Measurements from ENCODE around the gene RANBP10. TPM values are rescaled to one million over a fixed set of nuclear protein-coding genes. Genes with fewer than 3 reads are reported as not detected.
A peak's percentile ranks its signal among the peaks of the same experiment; 100 is the strongest.

RANBP10 gene
- total and polyA plus RNA-seq, 4 donors: 6.7 to 23.0 (median 14.3) TPM

DNA sequence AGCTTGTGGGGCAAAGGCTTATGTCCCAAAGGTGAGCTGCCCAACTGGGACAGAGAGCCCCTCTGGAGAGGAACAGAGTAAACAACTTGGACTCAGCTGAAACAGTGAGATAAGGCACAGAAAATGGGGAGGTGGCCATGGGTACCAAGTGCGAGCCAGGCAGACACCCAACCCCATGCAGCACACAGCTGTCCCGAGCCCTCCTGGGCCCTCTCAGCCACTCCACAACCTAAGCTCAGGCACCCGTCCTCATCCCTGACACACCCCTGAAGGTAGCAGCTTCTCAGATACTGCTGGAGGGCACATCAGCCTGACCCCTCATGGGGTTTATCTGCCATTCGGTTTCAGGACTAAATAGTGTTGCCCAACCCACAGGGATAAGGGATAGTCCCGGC, 82.5 kb downstream of the RANBP10 start:
- Histone ChIP-seq H3K9me3 (ENCODE audit: control insufficient read depth in 4 of 4, insufficient read depth in 3 of 4, low read length in 3 of 4) (no peaks in the 10 kb centered on the region), H3K27me3 (ENCODE audit: control insufficient read depth in 3 of 3, insufficient read depth in 3 of 3, low read length in 2 of 3) (no peaks in the 10 kb centered on the region), H3K27ac (ENCODE audit: low read depth in 1 of 2, low read length in 1 of 2) (no peak overlapping the region), H3K4me1 (ENCODE audit: control insufficient read depth in 5 of 5, insufficient read depth in 5 of 5, low read length in 5 of 5) (peaks cover 0 to 12% (median 0%) of the 10 kb centered on the region in 5 donors), H3K9ac (ENCODE audit: insufficient read depth in 1 of 2, low read length in 2 of 2) (no peak overlapping the region), H3K36me3 (ENCODE audit: control insufficient read depth in 4 of 4, insufficient read depth in 4 of 4, low read length in 4 of 4) (peaks cover 0 to 41% (median 25%) of the 10 kb centered on the region in 4 donors), H3K4me3 (no peak overlapping the region)
- TF ChIP-seq, protein P1, sequence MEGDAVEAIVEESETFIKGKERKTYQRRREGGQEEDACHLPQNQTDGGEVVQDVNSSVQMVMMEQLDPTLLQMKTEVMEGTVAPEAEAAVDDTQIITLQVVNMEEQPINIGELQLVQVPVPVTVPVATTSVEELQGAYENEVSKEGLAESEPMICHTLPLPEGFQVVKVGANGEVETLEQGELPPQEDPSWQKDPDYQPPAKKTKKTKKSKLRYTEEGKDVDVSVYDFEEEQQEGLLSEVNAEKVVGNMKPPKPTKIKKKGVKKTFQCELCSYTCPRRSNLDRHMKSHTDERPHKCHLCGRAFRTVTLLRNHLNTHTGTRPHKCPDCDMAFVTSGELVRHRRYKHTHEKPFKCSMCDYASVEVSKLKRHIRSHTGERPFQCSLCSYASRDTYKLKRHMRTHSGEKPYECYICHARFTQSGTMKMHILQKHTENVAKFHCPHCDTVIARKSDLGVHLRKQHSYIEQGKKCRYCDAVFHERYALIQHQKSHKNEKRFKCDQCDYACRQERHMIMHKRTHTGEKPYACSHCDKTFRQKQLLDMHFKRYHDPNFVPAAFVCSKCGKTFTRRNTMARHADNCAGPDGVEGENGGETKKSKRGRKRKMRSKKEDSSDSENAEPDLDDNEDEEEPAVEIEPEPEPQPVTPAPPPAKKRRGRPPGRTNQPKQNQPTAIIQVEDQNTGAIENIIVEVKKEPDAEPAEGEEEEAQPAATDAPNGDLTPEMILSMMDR (IDR thresholded peaks at IDR 0.05; ENCODE audit: control extremely low read depth, extremely low read depth): no peak
- no peak for DNase-seq
- 93 to 95% methylated on average over 5 of the region's 5 CpGs for WGBS, 2 donors
- ATAC-seq (ENCODE audit: insufficient read depth, low FRiP score): no peak

DNA sequence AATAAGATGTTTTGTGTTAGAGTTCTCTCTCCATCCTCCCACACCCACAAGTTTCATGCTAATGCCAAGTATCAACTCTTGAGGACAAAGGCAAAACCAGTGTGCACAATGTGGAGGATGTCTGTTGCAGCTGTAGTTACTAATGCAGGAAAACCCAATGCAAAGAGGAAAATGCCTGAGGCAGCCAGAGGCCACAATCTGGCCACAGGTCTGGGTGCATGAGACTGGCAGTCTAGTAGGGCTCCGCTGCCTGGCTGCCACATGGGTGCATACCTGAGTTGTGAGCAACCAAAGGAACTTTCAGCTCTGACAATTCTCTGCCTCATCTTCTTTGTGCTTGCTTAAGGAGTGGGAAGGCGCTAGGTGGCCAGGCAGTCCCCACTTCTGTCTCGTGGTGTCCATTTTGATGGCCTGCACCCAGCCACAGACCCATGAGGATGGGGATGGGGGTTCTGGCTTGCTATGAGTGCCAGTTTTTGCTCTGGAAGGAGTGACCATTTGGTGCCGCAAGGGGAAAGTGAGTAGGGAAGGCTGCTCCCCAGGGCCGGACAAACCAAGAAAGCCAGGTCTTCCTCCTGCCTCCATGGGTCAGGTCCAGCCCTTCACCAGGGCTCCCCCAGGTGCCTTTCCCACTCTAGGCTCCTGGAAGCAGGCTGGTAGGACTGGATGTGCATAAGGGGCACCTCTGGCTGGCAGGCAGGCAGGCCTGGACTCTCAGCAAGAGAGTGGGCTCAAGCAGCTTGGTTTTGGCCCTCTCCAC, 83.0 kb downstream of the RANBP10 start:
- no peak for DNase-seq
- peaks cover 0 to 35% (median 20%) of the 10 kb centered on the region in 4 donors for H3K36me3 ChIP-seq (ENCODE audit: control insufficient read depth in 4 of 4, insufficient read depth in 4 of 4, low read length in 4 of 4)

DNA sequence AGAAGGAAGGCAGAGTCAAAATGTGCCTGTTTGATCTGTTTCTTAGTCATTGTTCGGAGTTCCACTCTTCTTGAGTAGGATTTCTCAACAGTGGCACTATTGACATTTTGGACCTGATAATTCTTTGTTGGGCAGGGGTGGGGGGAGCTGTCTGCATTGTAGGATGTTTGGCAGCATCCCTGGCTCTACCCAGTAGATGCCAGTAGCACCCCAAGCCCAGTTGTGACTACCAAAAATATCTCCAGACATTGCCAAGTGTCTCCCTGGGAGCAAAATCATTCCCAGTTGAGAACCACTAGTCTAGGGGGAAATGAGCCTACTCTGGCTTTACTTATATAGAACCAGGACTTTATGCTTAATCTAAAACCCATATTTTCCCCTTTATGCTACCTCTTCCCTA, 86.1 kb downstream of the RANBP10 start:
- Histone ChIP-seq H3K4me1 (ENCODE audit: control insufficient read depth in 5 of 5, insufficient read depth in 5 of 5, low read length in 5 of 5) (peaks cover 0 to 23% (median 7%) of the 10 kb centered on the region in 5 donors), H3K36me3 (ENCODE audit: control insufficient read depth in 4 of 4, insufficient read depth in 4 of 4, low read length in 4 of 4) (peaks cover 0 to 12% (median 3%) of the 10 kb centered on the region in 4 donors), H3K9ac (ENCODE audit: insufficient read depth in 1 of 2, low read length in 2 of 2) (peak overlapping the region; percentile 37 to 90), H3K27ac (ENCODE audit: low read depth in 1 of 2, low read length in 1 of 2) (peak overlapping the region; percentile 94 to 95), H3K4me3 (no peak overlapping the region), H3K27me3 (ENCODE audit: control insufficient read depth in 3 of 3, insufficient read depth in 3 of 3, low read length in 2 of 3) (no peaks in the 10 kb centered on the region), H3K9me3 (ENCODE audit: control insufficient read depth in 4 of 4, insufficient read depth in 3 of 4, low read length in 3 of 4) (no peaks in the 10 kb centered on the region)
- WGBS, 2 donors: 30 to 40% methylated on average over 1 of the region's 1 CpG
- no peak for ATAC-seq (ENCODE audit: insufficient read depth, low FRiP score)
- no peak for DNase-seq
- TF ChIP-seq, protein P1 (IDR thresholded peaks at IDR 0.05; ENCODE audit: control extremely low read depth, extremely low read depth): no peak

More for the DNA sequence above, 83.0 kb downstream of the RANBP10 start:
- ATAC-seq (ENCODE audit: insufficient read depth, low FRiP score): no peak
- Histone ChIP-seq H3K4me3 (no peak overlapping the region), H3K9me3 (ENCODE audit: control insufficient read depth in 4 of 4, insufficient read depth in 3 of 4, low read length in 3 of 4) (no peaks in the 10 kb centered on the region), H3K9ac (ENCODE audit: insufficient read depth in 1 of 2, low read length in 2 of 2) (no peak overlapping the region), H3K27ac (ENCODE audit: low read depth in 1 of 2, low read length in 1 of 2) (no peak overlapping the region), H3K27me3 (ENCODE audit: control insufficient read depth in 3 of 3, insufficient read depth in 3 of 3, low read length in 2 of 3) (no peaks in the 10 kb centered on the region), H3K4me1 (ENCODE audit: control insufficient read depth in 5 of 5, insufficient read depth in 5 of 5, low read length in 5 of 5) (peaks cover 0 to 15% (median 2%) of the 10 kb centered on the region in 5 donors)
- TF ChIP-seq, protein P1 (IDR thresholded peaks at IDR 0.05; ENCODE audit: control extremely low read depth, extremely low read depth): no peak
- 95 to 96% methylated on average over 5 of the region's 5 CpGs for whole genome bisulfite sequencing, 2 donors

Measured in lung (tissue), 12 donors.